NAMALWA (cell line): Measurements from ENCODE around the gene ERH.
A peak's percentile ranks its signal among the peaks of the same experiment; 100 is the strongest.

Experiments
- DNase-seq: peaks from one replicate; pipeline ENCODE4 v3.0.0-alpha.2; 2015; ENCODE audit warnings: low spot score

Gene ERH

GRCh38 chr14:69355607-69356281 is 42.4 kb downstream of the ERH start:
- DNase-seq: no peak

GRCh38 chr14:69355154-69355597 is 42.9 kb downstream of the ERH start:
- DNase-seq: peak; percentile 9

- DNase-seq: peak; percentile 81
Measured at GRCh38 chr14:69354383-69355153, 43.5 kb downstream of the ERH start.

- no peak for DNase-seq
Measured at GRCh38 chr14:69353168-69353567, 44.9 kb downstream of the ERH start.

GRCh38 chr14:69351911-69352310 is 46.2 kb downstream of the ERH start:
- DNase-seq: no peak

- DNase-seq: peak; percentile 31
Measured at GRCh38 chr14:69351385-69351784, 46.7 kb downstream of the ERH start.

GRCh38 chr14:69350892-69351291 is 47.2 kb downstream of the ERH start:
- DNase-seq: no peak

- DNase-seq: no peak
Measured at GRCh38 chr14:69349091-69349777, 48.9 kb downstream of the ERH start.

GRCh38 chr14:69346710-69347109 is 51.4 kb downstream of the ERH start:
- no peak for DNase-seq

GRCh38 chr14:69345402-69345801 is 52.7 kb downstream of the ERH start:
- DNase-seq: no peak

- DNase-seq: no peak
Measured at GRCh38 chr14:69344171-69344570, 53.9 kb downstream of the ERH start.

- DNase-seq: no peak
Measured at GRCh38 chr14:69342928-69343525, 55.1 kb downstream of the ERH start.

- no peak for DNase-seq
Measured at GRCh38 chr14:69339426-69339825, 58.7 kb downstream of the ERH start.

GRCh38 chr14:69337984-69338383 is 60.1 kb downstream of the ERH start:
- no peak for DNase-seq

- DNase-seq: no peak
Measured at GRCh38 chr14:69335371-69335771, 62.7 kb downstream of the ERH start.

- no peak for DNase-seq
Measured at GRCh38 chr14:69334576-69334975, 63.5 kb downstream of the ERH start.

GRCh38 chr14:69333791-69334337 is 64.2 kb downstream of the ERH start:
- DNase-seq: no peak

- no peak for DNase-seq
Measured at GRCh38 chr14:69332782-69333395, 65.2 kb downstream of the ERH start.

- no peak for DNase-seq
Measured at GRCh38 chr14:69331206-69331605, 66.9 kb downstream of the ERH start.
